Measurements from ENCODE around the gene LGALS16. TPM values are rescaled to one million over a fixed set of nuclear protein-coding genes. Genes with fewer than 3 reads are reported as not detected.

LGALS16 gene
- total RNA-seq, 1 experiment from 2014 or later: not detected

GRCh38 chr19:39613597-39613996, 42.1 kb upstream of the LGALS16 start:
- no peaks in the 10 kb centered on the region for H3K23me2 ChIP-seq (ENCODE audit: insufficient read length, low read depth, low read length, poor library complexity, severe bottlenecking)
- no peaks in the 10 kb centered on the region for H3K79me1 ChIP-seq (ENCODE audit: insufficient read depth, low read depth, low read length, poor library complexity, severe bottlenecking)
- Mint-ChIP-seq H3K36me3 (ENCODE audit: insufficient read depth in 1 of 3, low read depth in 3 of 3) (peaks cover 0 to 7% (median 4%) of the 10 kb centered on the region in 3 experiments; a peak in 3 of 7 replicates), H3K4me3 (no peak overlapping the region), H3K27ac (no peak overlapping the region), H3K27me3 (ENCODE audit: low read depth) (peaks cover 11% of the 10 kb centered on the region), H3K4me1 (no peaks in the 10 kb centered on the region), H3K9me3 (peaks cover 27 to 32% of the 10 kb centered on the region in 2 experiments)
- H2AFZ ChIP-seq (ENCODE audit: low read length): no peak overlapping the region
- H3K14ac ChIP-seq (ENCODE audit: insufficient read depth, low read length): no peak overlapping the region
- H4K20me1 ChIP-seq (ENCODE audit: control insufficient read depth, insufficient read depth, insufficient read length): no peaks in the 10 kb centered on the region
- H2BK12ac ChIP-seq (ENCODE audit: insufficient read length, low read depth, low read length): no peak overlapping the region
- no peaks in the 10 kb centered on the region for H3K9me3 ChIP-seq (ENCODE audit: control insufficient read depth, low read depth, low read length)
- H4K5ac ChIP-seq (ENCODE audit: insufficient read length, low read depth, low read length): no peak overlapping the region
- H4K8ac ChIP-seq (replicated peaks; ENCODE audit: insufficient read length, low read depth, low read length): no peak overlapping the region
- no peak overlapping the region for H2BK5ac ChIP-seq (ENCODE audit: insufficient read length, low read length)
- no peak overlapping the region for H3K9ac ChIP-seq (ENCODE audit: extremely low read depth, insufficient read length, low read length)
- H3K4ac ChIP-seq (ENCODE audit: low read depth, low read length): no peak overlapping the region
- H3K56ac ChIP-seq (ENCODE audit: insufficient read length, low read depth, low read length): no peak overlapping the region
- no peak overlapping the region for H2AK5ac ChIP-seq (ENCODE audit: insufficient read length, low read length)
- no peak overlapping the region for H2BK120ac ChIP-seq (ENCODE audit: low read depth, low read length, poor library complexity, severe bottlenecking)
- no peak overlapping the region for H3K23ac ChIP-seq (ENCODE audit: insufficient read length, low read depth, low read length)
- H4K91ac ChIP-seq (ENCODE audit: insufficient read length, low read depth, low read length): no peak overlapping the region
- H3K4me1 ChIP-seq (ENCODE audit: insufficient read depth, low read length): no peaks in the 10 kb centered on the region
- no CpG with 5 or more reads among the region's 2 CpGs for WGBS (ENCODE audit: extremely low coverage, insufficient read length, low lambda C conversion rate)
- no peak for DNase-seq
- H3K18ac ChIP-seq (ENCODE audit: insufficient read length, low read depth, low read length): no peak overlapping the region
- H3K79me2 ChIP-seq (ENCODE audit: insufficient read depth, low read length): no peaks in the 10 kb centered on the region
- H3K27ac ChIP-seq (ENCODE audit: insufficient read length, low read depth, low read length): no peak overlapping the region
- no peak overlapping the region for H2BK15ac ChIP-seq (ENCODE audit: low read depth, low read length)
- H3K4me2 ChIP-seq (ENCODE audit: insufficient read depth, insufficient read length, low read length): no peak overlapping the region
- H3K27me3 ChIP-seq (ENCODE audit: insufficient read depth, low read length): no peaks in the 10 kb centered on the region
- no peak for TF ChIP-seq CTCF (conservative IDR thresholded peaks at IDR 0.05)
- H3T11ph ChIP-seq (ENCODE audit: low read length): no peak overlapping the region
- no peak overlapping the region for H2BK20ac ChIP-seq (ENCODE audit: low read depth, low read length, poor library complexity, severe bottlenecking)

All from H9 (cell line).